Keratinocyte (primary cell): ENCODE data around the gene GPR39.

Source experiments
- CTCF ChIP-seq, 3 experiments: IDR thresholded peaks in 1 of 3; conservative IDR thresholded peaks in 1 of 3; optimal IDR thresholded peaks in 1 of 3; 2 replicates in 2 of 3; 3 replicates in 1 of 3; pipeline versions ENCODE3 to v1.5.1; 2011; ENCODE audit warnings: low read length in 3 of 3, mild to moderate bottlenecking in 3 of 3, moderate library complexity in 2 of 3, control low read depth in 1 of 3, inconsistent platforms in 1 of 3; ENCODE audit not compliant: insufficient read depth in 2 of 3; ENCODE audit errors: extremely low read depth in 1 of 3
- EZH2 ChIP-seq: IDR thresholded peaks from one replicate; pipeline ENCODE4 v1.6.1; 2012; ENCODE audit warnings: inconsistent platforms, mild to moderate bottlenecking, low read length, moderate library complexity

GRCh38 chr2:132621131-132621875 lies 204.7 kb downstream of the GPR39 start:
- TF ChIP-seq CTCF (optimal IDR thresholded peaks at IDR 0.05 in 1 of 3, IDR thresholded peaks at IDR 0.05 in 1 of 3, conservative IDR thresholded peaks at IDR 0.05 in 1 of 3; ENCODE audit: extremely low read depth in 1 of 3, insufficient read depth in 2 of 3, low read length in 3 of 3) (no peak), EZH2 (no peak)
